GM18505 (cell line): Measurements from ENCODE around the gene TXNL4A.
"Not testable (repeated sequence)": the region's sequence is repeated elsewhere in the genome, so short reads cannot be mapped to it uniquely, and the experiment has no call there.

ENCODE experiments used
- ATAC-seq: cut with Tn5 transposase; IDR thresholded peaks from one replicate; pipeline ENCODE4 v1.9.1; 2021; ENCODE audit not compliant: unreplicated experiment
- POLR2A ChIP-seq: IDR thresholded peaks from 4 replicates; pipeline ENCODE4 v1.6.1; 2011; ENCODE audit warnings: borderline replicate concordance; ENCODE audit not compliant: insufficient read depth, insufficient read length; ENCODE audit errors: extremely low read depth

TXNL4A gene

GRCh38 chr18:79964330-79965118 is 23.8 kb downstream of the TXNL4A start, which contains the start of gene HSBP1L1:
HSBP1L1 (plus strand) TSS chr18:79964643; CDS start chr18:79964736, 93 bp downstream.
- peak; percentile 64 for ATAC-seq
- peak; percentile 39 for TF ChIP-seq POLR2A

GRCh38 chr18:79963658-79964329 is 24.6 kb downstream of the TXNL4A start:
- no peak for ATAC-seq
- no peak for TF ChIP-seq POLR2A

- TF ChIP-seq POLR2A, result no peak
- ATAC-seq, result peak; percentile 48
Observed at GRCh38 chr18:79962835-79963657, 25.3 kb downstream of the TXNL4A start.

GRCh38 chr18:79962311-79962710 is 26.1 kb downstream of the TXNL4A start:
- TF ChIP-seq POLR2A, result no peak
- no peak for ATAC-seq

- TF ChIP-seq POLR2A, result no peak
- no peak for ATAC-seq
Observed at GRCh38 chr18:79961527-79962291, 26.7 kb downstream of the TXNL4A start.

- no peak for TF ChIP-seq POLR2A
- ATAC-seq, result no peak
Observed at GRCh38 chr18:79960921-79961526, 27.3 kb downstream of the TXNL4A start.

GRCh38 chr18:79960161-79960801 is 28.1 kb downstream of the TXNL4A start:
- ATAC-seq, result not testable (repeated sequence)

GRCh38 chr18:79958981-79959380 is 29.4 kb downstream of the TXNL4A start:
- no peak for ATAC-seq
- no peak for TF ChIP-seq POLR2A

- ATAC-seq, result no peak
- TF ChIP-seq POLR2A, result no peak
Observed at GRCh38 chr18:79956276-79956675, 32.1 kb downstream of the TXNL4A start.

- TF ChIP-seq POLR2A, result no peak
- no peak for ATAC-seq
Observed at GRCh38 chr18:79955302-79956075, 32.9 kb downstream of the TXNL4A start.

GRCh38 chr18:79954791-79955190 is 33.6 kb downstream of the TXNL4A start:
- no peak for TF ChIP-seq POLR2A
- ATAC-seq, result no peak

GRCh38 chr18:79953971-79954651 is 34.3 kb downstream of the TXNL4A start:
- no peak for ATAC-seq

More at GRCh38 chr18:79953971-79954651, 34.3 kb downstream of the TXNL4A start:
- TF ChIP-seq POLR2A, result no peak
